ENCODE results near the gene ZNF362.
A peak's percentile ranks its signal among the peaks of the same experiment; 100 is the strongest.

ZNF362 gene

DNA sequence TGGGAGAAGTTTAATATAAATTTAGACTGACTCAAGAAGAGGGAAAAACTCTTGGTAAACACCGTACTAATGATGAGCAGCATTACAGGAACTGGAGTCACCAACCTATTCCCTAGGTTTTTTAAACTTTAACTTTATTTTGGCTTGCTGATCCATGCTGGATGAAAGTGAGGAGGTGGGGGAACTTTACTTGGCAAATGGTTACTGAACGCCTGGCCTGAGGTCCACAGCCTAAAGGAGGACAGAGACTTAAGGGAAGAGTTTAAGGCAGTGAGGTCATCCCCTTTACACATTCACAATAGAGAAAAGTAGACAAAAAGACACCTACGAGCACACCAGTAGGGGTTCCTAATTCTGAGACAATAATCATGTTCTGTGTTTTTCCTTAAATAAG lies 90.2 kb downstream of the ZNF362 start:
- in situ Hi-C loops (cut with MboI; ENCODE audit: low sequenced_read_pairs, unreplicated experiment), result no loop called here
- DNase-seq (ENCODE audit: low spot score), result no peak

DNA sequence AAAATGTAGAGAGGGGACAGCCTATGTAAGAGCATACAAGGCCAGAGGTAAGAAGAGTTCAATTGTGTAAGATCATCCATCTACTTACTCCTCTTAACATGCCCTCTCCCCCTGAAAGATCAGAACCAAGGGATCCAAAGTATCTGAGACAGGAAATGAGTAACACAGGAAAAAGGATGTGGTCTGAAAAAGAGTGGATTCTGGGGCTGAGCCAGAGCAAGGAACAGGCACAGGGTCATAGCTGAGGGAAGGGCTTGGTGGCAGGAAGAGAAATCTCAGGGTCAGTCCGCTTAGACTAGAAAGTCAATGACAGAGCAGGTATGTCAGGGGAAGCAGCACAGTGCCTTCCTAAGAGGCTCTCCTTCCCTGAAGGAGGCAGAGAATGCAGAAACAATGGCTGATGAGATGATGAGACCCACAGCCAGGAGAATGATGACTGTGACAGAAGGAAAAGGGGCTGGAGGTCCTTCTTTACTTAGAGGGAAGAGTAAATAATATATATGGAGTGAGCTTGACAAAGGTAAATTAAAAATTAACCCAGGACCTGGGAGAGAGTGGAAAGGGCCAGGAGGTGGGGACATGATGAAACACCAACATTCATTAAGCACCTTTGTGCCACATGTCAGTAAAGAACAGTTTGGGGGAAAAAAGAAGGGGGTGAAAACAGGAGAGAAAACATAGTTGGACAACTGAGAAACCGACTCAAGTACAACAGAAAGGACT lies 90.8 kb downstream of the ZNF362 start:
- DNase-seq (ENCODE audit: low spot score), result no peak
- in situ Hi-C loops (cut with MboI; ENCODE audit: low sequenced_read_pairs, unreplicated experiment), result no loop called here
- TF ChIP-seq, protein P1, sequence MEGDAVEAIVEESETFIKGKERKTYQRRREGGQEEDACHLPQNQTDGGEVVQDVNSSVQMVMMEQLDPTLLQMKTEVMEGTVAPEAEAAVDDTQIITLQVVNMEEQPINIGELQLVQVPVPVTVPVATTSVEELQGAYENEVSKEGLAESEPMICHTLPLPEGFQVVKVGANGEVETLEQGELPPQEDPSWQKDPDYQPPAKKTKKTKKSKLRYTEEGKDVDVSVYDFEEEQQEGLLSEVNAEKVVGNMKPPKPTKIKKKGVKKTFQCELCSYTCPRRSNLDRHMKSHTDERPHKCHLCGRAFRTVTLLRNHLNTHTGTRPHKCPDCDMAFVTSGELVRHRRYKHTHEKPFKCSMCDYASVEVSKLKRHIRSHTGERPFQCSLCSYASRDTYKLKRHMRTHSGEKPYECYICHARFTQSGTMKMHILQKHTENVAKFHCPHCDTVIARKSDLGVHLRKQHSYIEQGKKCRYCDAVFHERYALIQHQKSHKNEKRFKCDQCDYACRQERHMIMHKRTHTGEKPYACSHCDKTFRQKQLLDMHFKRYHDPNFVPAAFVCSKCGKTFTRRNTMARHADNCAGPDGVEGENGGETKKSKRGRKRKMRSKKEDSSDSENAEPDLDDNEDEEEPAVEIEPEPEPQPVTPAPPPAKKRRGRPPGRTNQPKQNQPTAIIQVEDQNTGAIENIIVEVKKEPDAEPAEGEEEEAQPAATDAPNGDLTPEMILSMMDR (IDR thresholded peaks at IDR 0.05; ENCODE audit: borderline replicate concordance, control extremely low read depth, extremely low read depth, insufficient read depth, missing control alignments), result no peak

More for the DNA sequence above, 90.2 kb downstream of the ZNF362 start:
- TF ChIP-seq, protein P1 (IDR thresholded peaks at IDR 0.05; ENCODE audit: borderline replicate concordance, control extremely low read depth, extremely low read depth, insufficient read depth, missing control alignments), result no peak

DNA sequence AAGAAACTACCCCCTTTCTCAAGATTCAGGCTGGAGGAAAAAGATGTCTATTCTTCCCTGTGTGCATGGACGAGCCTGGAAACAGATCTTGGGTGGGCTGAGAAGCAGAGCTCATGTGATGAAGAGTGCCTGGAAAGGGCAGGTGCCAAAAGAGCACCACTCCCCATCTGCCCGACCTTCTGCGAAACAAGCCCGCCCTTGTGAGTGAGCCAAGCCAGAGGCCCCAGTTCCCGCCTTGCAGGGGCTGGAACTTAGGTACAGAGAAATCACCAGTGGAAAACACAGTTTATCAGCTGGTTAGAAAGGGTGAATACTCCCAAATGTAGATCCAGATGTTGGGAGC lies 91.3 kb downstream of the ZNF362 start:
- in situ Hi-C loops (cut with MboI; ENCODE audit: low sequenced_read_pairs, unreplicated experiment), result no loop called here
- DNase-seq (ENCODE audit: low spot score), result no peak
- TF ChIP-seq, protein P1 (IDR thresholded peaks at IDR 0.05; ENCODE audit: borderline replicate concordance, control extremely low read depth, extremely low read depth, insufficient read depth, missing control alignments), result no peak

DNA sequence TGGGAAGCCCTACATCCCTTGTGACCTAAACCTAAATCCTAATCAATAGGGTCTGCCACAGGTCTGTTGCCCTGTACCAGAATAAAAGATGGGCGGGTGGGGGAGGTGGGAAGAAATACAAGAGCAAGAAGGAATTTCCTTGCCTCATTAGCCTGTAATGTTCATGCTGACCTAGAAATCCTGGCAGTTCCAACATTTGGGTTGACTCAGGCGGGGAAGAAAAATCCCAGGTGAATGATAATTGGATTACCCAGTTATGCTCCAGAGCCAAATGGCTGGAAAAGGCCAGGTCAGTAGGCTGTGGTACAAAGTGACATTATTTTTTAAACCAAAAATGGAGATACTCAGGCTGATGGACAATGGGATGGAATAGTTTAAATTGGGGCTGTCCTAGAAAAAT lies 91.9 kb downstream of the ZNF362 start:
- in situ Hi-C loops (cut with MboI; ENCODE audit: low sequenced_read_pairs, unreplicated experiment), result no loop called here
- TF ChIP-seq, protein P1 (IDR thresholded peaks at IDR 0.05; ENCODE audit: borderline replicate concordance, control extremely low read depth, extremely low read depth, insufficient read depth, missing control alignments), result no peak
- DNase-seq (ENCODE audit: low spot score), result no peak

DNA sequence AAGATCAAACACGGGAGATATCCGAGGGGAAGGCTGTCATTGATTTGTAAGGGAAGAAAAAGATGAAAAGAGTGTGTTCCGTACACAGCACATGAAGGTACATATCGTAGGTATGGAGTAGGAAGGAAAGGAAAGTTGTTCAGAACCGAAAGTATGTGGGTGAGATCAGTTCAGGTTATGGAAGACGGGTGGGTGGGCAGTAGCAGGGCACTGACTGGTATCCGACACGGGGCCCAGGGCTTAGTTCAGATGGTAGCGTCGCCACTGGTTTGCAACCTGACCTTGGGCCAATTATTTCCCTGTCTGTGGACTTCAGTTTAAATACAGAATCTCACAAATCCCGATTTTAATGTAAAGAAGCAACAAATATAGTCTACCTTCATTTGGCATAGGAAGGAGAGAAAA lies 92.4 kb downstream of the ZNF362 start:
- DNase-seq (ENCODE audit: low spot score), result no peak
- TF ChIP-seq, protein P1 (IDR thresholded peaks at IDR 0.05; ENCODE audit: borderline replicate concordance, control extremely low read depth, extremely low read depth, insufficient read depth, missing control alignments), result no peak
- in situ Hi-C loops (cut with MboI; ENCODE audit: low sequenced_read_pairs, unreplicated experiment), result no loop called here

DNA sequence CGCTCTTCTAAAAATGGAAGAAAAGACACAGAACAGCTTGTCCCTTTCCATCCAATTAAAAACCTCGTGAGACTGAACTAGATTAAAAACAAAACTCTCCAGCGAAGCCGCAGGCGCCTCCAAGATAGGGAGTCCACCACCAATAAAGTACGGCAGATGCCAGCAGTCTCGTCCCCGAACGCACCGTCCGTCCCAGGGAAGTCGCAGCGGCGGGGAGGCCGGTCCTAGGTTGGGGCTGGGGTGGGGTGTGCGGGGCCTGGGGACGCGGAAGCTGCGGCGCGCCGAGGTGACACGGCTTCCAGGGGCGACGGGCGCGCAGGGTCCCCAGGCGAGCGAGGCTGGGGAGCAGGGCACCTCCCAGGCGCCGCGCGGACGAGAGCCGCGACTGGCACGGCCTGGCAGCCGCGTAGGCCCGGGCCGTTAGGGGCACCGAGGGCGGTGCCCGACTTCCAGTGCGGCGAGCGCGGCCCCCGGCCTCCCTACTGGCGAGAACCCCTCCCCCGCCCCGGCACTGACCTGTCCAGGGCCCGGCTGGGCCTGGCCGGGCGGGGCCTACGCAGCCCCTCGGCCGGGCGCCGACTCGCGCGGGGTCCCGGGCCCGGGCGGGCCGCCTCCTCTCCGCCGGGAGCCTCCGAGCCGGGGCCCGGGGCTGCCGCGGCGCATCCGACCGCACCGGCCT lies 92.9 kb downstream of the ZNF362 start:
- DNase-seq (ENCODE audit: low spot score), result peak; percentile 63
- TF ChIP-seq, protein P1 (IDR thresholded peaks at IDR 0.05; ENCODE audit: borderline replicate concordance, control extremely low read depth, extremely low read depth, insufficient read depth, missing control alignments), result no peak

More for the DNA sequence above, 92.9 kb downstream of the ZNF362 start:
- in situ Hi-C loops (cut with MboI; ENCODE audit: low sequenced_read_pairs, unreplicated experiment), result no loop called here

Data from GM13976 (cell line).